Midbrain (tissue), 1 donor: ENCODE measurements around the gene RBM15B.
A peak's percentile ranks its signal among the peaks of the same experiment; 100 is the strongest.
"Not testable (repeated sequence)": the region's sequence is repeated elsewhere in the genome, so short reads cannot be mapped to it uniquely, and the experiment has no call there.

ENCODE experiments used
- DNase-seq: peaks from one replicate; lab custom pipeline; 2025; lab: John Stamatoyannopoulos, UW

Gene RBM15B

GRCh38 chr3:51378065-51378464 lies 13.0 kb upstream of the RBM15B start:
- DNase-seq: no peak

- no peak for DNase-seq
These were observed 12.4 kb upstream of the RBM15B start for GRCh38 chr3:51378726-51379125.

- no peak for DNase-seq
These were observed 11.8 kb upstream of the RBM15B start for GRCh38 chr3:51379301-51379700.

- DNase-seq: no peak
These were observed 11.2 kb upstream of the RBM15B start for GRCh38 chr3:51379746-51380455.

- no peak for DNase-seq
These were observed 10.3 kb upstream of the RBM15B start for GRCh38 chr3:51380601-51381332.

GRCh38 chr3:51381333-51381705 lies 9.8 kb upstream of the RBM15B start:
- DNase-seq: no peak

GRCh38 chr3:51382076-51382745 lies 8.9 kb upstream of the RBM15B start:
- DNase-seq: no peak

- DNase-seq: no peak
These were observed 8.0 kb upstream of the RBM15B start for GRCh38 chr3:51382947-51383578.

- DNase-seq: no peak
These were observed 6.9 kb upstream of the RBM15B start for GRCh38 chr3:51384055-51384725.

GRCh38 chr3:51384726-51385473 lies 6.2 kb upstream of the RBM15B start, which contains the start of gene MANF:
Gene MANF, plus strand, starts transcription at chr3:51385291. Its CDS starts 52 bp downstream, at chr3:51385343.
- DNase-seq: peak; percentile 97

- no peak for DNase-seq
These were observed 5.4 kb upstream of the RBM15B start for GRCh38 chr3:51385621-51386091.

GRCh38 chr3:51386159-51386851 lies 4.8 kb upstream of the RBM15B start:
- DNase-seq: no peak

- no peak for DNase-seq
These were observed 4.2 kb upstream of the RBM15B start for GRCh38 chr3:51386852-51387229.

- not testable (repeated sequence) for DNase-seq
These were observed 3.8 kb upstream of the RBM15B start for GRCh38 chr3:51387281-51387680.

- no peak for DNase-seq
These were observed 2.6 kb upstream of the RBM15B start for GRCh38 chr3:51388286-51389029.

GRCh38 chr3:51389423-51390183 lies 1.5 kb upstream of the RBM15B start:
- peak; percentile 26 for DNase-seq

- DNase-seq: no peak
These were observed 625 bp upstream of the RBM15B start for GRCh38 chr3:51390246-51391074.
